Astrocyte (in vitro differentiated cells and primary cell): ENCODE results near the gene TAAR5. TPM values are rescaled to one million over a fixed set of nuclear protein-coding genes. Genes with fewer than 3 reads are reported as not detected.

Experiments used
- DNase-seq: peaks from one replicate; pipeline ENCODE4 v3.0.0-alpha.2; 2010; ENCODE audit warnings: low read depth
- FAIRE-seq: peaks from 2 replicates; lab custom pipeline; 2011; peaks lifted over from hg19 to GRCh38; lab: Jason Lieb, UNC
- H2AFZ ChIP-seq: 2 replicates; pipeline ENCODE4 v1.6.0; 2012; ENCODE audit warnings: low read depth, low read length, inconsistent platforms
- H3K27ac ChIP-seq: 2 replicates; pipeline ENCODE4 v1.5.1; 2011; ENCODE audit warnings: low read depth, low read length, inconsistent platforms
- H3K27me3 ChIP-seq: 2 replicates; pipeline ENCODE4 v1.6.0; 2011; ENCODE audit warnings: low read length, inconsistent platforms; ENCODE audit not compliant: insufficient read depth
- H3K36me3 ChIP-seq: 2 replicates; pipeline ENCODE4 v1.5.1; 2011; ENCODE audit warnings: low read length, inconsistent platforms; ENCODE audit not compliant: insufficient read depth
- H3K4me1 ChIP-seq: 2 replicates; pipeline ENCODE4 v1.5.1; 2011; ENCODE audit warnings: low read length, inconsistent platforms; ENCODE audit not compliant: insufficient read depth
- H3K4me2 ChIP-seq: 2 replicates; pipeline ENCODE4 v1.6.0; 2012; ENCODE audit warnings: low read length, inconsistent platforms
- H3K4me3 ChIP-seq: 2 replicates; pipeline ENCODE4 v1.5.1; 2011; ENCODE audit warnings: low read depth, mild to moderate bottlenecking, low read length, inconsistent platforms; ENCODE audit not compliant: insufficient read depth
- H3K79me2 ChIP-seq: 2 replicates; pipeline ENCODE4 v1.6.0; 2012; ENCODE audit warnings: mild to moderate bottlenecking, low read length, inconsistent platforms; ENCODE audit not compliant: insufficient read depth
- H3K9ac ChIP-seq: 2 replicates; pipeline ENCODE4 v1.6.0; 2012; ENCODE audit warnings: mild to moderate bottlenecking, low read length, inconsistent platforms
- H3K9me3 ChIP-seq: 2 replicates; pipeline ENCODE4 v1.5.1; 2012; ENCODE audit warnings: low read depth, mild to moderate bottlenecking, low read length, inconsistent platforms; ENCODE audit not compliant: insufficient read depth
- H4K20me1 ChIP-seq: 2 replicates; pipeline ENCODE4 v1.6.0; 2012; ENCODE audit warnings: low read length, inconsistent platforms; ENCODE audit not compliant: insufficient read depth
- H3K27ac Mint-ChIP-seq: one replicate; pipeline ENCODE4 v1.8.0; 2021; ENCODE audit warnings: mild to moderate bottlenecking, mixed read lengths; ENCODE audit not compliant: unreplicated experiment
- H3K27me3 Mint-ChIP-seq: one replicate; pipeline ENCODE4 v1.8.0; 2021; ENCODE audit warnings: low read depth, mixed read lengths; ENCODE audit not compliant: unreplicated experiment
- H3K36me3 Mint-ChIP-seq: one replicate; pipeline ENCODE4 v1.8.0; 2021; ENCODE audit warnings: low read depth, mixed read lengths; ENCODE audit not compliant: unreplicated experiment
- H3K4me1 Mint-ChIP-seq: one replicate; pipeline ENCODE4 v1.8.0; 2021; ENCODE audit warnings: low read depth, mixed read lengths; ENCODE audit not compliant: unreplicated experiment
- H3K4me3 Mint-ChIP-seq: one replicate; pipeline ENCODE4 v1.8.0; 2021; ENCODE audit warnings: mild to moderate bottlenecking, moderate library complexity, mixed read lengths; ENCODE audit not compliant: unreplicated experiment
- H3K9me3 Mint-ChIP-seq: one replicate; pipeline ENCODE4 v1.8.0; 2021; ENCODE audit warnings: mild to moderate bottlenecking, mixed read lengths; ENCODE audit not compliant: unreplicated experiment
- EZH2 ChIP-seq: IDR thresholded peaks from 2 replicates; pipeline ENCODE4 v1.6.1; 2012; ENCODE audit warnings: mild to moderate bottlenecking, low read length, inconsistent platforms; ENCODE audit not compliant: insufficient read depth
- total RNA-seq: library from RNA; stranded (reverse); gene quantifications from 2 replicates; pipeline ENCODE4 v1.2.1, GENCODE V29; 2021
- TF ChIP-seq, protein P1 (sequence below): IDR thresholded peaks from 2 replicates; pipeline ENCODE4 v1.5.1; 2011; ENCODE audit warnings: low read depth, mild to moderate bottlenecking, inconsistent platforms, low read length, moderate library complexity; ENCODE audit not compliant: insufficient read depth

Gene TAAR5
- total RNA-seq, 1 donor from 2014 or later: not detected

DNA sequence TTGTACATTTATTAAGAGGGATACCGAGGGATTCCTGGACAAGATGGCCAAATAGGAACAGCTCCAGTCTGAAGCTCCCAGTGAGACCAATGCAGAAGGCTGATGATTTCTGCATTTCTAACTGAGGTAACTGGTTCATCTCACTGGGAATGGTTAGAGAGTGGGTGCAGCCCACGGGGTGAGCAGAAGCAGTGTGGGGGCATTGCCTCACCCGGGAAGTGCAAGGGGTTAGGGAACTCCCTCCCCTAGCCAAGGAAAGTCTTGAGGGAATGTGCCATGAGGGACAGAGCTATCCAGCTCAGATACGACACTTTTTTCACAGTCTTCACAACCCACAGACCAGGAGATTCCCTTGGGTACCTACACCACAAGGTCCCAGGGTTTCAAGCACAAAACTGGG lies 45.3 kb upstream of the TAAR5 start:
- H3K9me3 ChIP-seq: no peaks in the 10 kb centered on the region
- no peaks in the 10 kb centered on the region for H3K36me3 ChIP-seq
- no peak overlapping the region for H3K4me2 ChIP-seq
- FAIRE-seq (no peak), DNase-seq (no peak)
- peaks cover 6% of the 10 kb centered on the region for H3K27me3 ChIP-seq
- H3K4me3 Mint-ChIP-seq: no peak overlapping the region
- H3K9me3 Mint-ChIP-seq: peaks cover 5% of the 10 kb centered on the region
- H3K9ac ChIP-seq: no peak overlapping the region
- TF ChIP-seq, protein P1, sequence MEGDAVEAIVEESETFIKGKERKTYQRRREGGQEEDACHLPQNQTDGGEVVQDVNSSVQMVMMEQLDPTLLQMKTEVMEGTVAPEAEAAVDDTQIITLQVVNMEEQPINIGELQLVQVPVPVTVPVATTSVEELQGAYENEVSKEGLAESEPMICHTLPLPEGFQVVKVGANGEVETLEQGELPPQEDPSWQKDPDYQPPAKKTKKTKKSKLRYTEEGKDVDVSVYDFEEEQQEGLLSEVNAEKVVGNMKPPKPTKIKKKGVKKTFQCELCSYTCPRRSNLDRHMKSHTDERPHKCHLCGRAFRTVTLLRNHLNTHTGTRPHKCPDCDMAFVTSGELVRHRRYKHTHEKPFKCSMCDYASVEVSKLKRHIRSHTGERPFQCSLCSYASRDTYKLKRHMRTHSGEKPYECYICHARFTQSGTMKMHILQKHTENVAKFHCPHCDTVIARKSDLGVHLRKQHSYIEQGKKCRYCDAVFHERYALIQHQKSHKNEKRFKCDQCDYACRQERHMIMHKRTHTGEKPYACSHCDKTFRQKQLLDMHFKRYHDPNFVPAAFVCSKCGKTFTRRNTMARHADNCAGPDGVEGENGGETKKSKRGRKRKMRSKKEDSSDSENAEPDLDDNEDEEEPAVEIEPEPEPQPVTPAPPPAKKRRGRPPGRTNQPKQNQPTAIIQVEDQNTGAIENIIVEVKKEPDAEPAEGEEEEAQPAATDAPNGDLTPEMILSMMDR: no peak
- TF ChIP-seq EZH2: no peak
- no peak overlapping the region for H3K27ac Mint-ChIP-seq
- H4K20me1 ChIP-seq: no peaks in the 10 kb centered on the region
- no peaks in the 10 kb centered on the region for H3K4me1 Mint-ChIP-seq
- H3K27ac ChIP-seq: no peak overlapping the region
- H3K4me3 ChIP-seq: no peak overlapping the region
- H3K36me3 Mint-ChIP-seq: no peaks in the 10 kb centered on the region
- no peaks in the 10 kb centered on the region for H3K79me2 ChIP-seq
- H3K4me1 ChIP-seq: no peaks in the 10 kb centered on the region
- H3K27me3 Mint-ChIP-seq: no peaks in the 10 kb centered on the region
- H2AFZ ChIP-seq: no peak overlapping the region

DNA sequence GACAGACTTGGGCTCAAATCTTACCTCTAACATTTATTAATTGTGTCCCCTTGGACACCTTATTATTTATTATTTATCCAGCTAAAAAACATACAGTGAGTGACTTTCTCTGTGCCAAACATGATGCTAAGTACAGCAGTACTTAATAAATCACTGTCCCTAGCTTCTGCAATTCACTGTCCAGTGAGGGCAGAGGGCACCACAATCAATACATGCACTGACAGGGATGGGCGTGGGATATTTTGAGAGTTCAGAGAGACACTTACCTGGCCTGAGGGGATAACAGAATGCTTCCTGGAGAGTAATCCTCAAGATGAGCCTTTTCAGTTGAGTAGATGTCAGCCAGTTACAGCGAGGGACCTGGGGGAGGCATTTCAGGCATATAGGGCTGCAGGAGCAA lies 43.8 kb upstream of the TAAR5 start:
- Histone ChIP-seq H3K9me3 (no peaks in the 10 kb centered on the region), H3K79me2 (no peaks in the 10 kb centered on the region), H3K4me1 (no peaks in the 10 kb centered on the region), H3K36me3 (no peaks in the 10 kb centered on the region), H3K27ac (no peak overlapping the region), H2AFZ (no peak overlapping the region), H3K9ac (no peak overlapping the region), H3K4me2 (no peak overlapping the region), H4K20me1 (no peaks in the 10 kb centered on the region), H3K4me3 (no peak overlapping the region), H3K27me3 (peaks cover 6% of the 10 kb centered on the region)
- FAIRE-seq: no peak
- no peak overlapping the region for H3K4me3 Mint-ChIP-seq
- DNase-seq: no peak
- no peak for TF ChIP-seq EZH2
- TF ChIP-seq, protein P1: no peak
- no peaks in the 10 kb centered on the region for H3K4me1 Mint-ChIP-seq
- H3K27ac Mint-ChIP-seq: no peak overlapping the region
- peaks cover 8% of the 10 kb centered on the region for H3K9me3 Mint-ChIP-seq
- no peaks in the 10 kb centered on the region for H3K27me3 Mint-ChIP-seq
- no peaks in the 10 kb centered on the region for H3K36me3 Mint-ChIP-seq

DNA sequence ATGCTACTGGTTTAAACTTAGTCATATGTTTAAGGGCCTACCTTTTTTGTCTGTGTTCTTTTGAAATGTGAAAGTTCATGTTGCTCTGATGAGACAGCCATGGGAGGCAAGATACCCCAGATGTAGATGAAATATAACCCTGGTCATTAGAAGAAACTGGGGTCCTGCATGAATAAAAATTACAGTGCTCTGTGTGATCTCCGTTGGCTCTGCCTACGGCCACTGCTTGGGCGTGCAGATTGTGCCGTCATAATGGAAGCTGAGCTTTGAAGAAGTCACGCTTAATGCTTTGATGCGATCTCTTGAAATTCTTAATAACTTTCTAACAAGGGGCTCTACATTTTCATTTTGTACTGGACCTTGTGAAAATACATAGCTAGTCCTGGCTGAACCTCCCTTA lies 34.6 kb upstream of the TAAR5 start, which contains the start of gene TAAR2:
TAAR2 (minus strand) TSS at position 101 of the 400 bp plus-strand sequence; CDS start at position 101, 0 bp downstream.
- Histone ChIP-seq H3K9ac (no peak within 1 kb of the TSS), H3K4me3 (no peak within 1 kb of the TSS), H2AFZ (no peak within 1 kb of the TSS), H3K79me2 (no peaks in the 10 kb centered on the region), H3K27ac (no peak within 1 kb of the TSS), H3K9me3 (no peaks in the 10 kb centered on the region), H3K36me3 (no peaks in the 10 kb centered on the region), H3K27me3 (no peaks in the 10 kb centered on the region), H3K4me2 (no peak within 1 kb of the TSS), H4K20me1 (no peaks in the 10 kb centered on the region), H3K4me1 (no peaks in the 10 kb centered on the region)
- Mint-ChIP-seq H3K36me3 (no peaks in the 10 kb centered on the region), H3K4me3 (no peak within 1 kb of the TSS), H3K27me3 (no peaks in the 10 kb centered on the region), H3K27ac (no peak within 1 kb of the TSS), H3K9me3 (peaks cover 9% of the 10 kb centered on the region), H3K4me1 (no peaks in the 10 kb centered on the region)
- no peak for TF ChIP-seq EZH2
- TF ChIP-seq, protein P1: no peak
- DNase-seq (no peak), FAIRE-seq (no peak)
